HEK293 (cell line): ENCODE measurements around the gene SAP130.

ENCODE experiments used
- CTCF ChIA-PET: fragments of 350-600 bp; formaldehyde crosslinking; extraction: SDS; loops from one replicate; lab custom pipeline; 2021; ENCODE audit warnings: antibody characterized with exemption; lab: Yijun Ruan, JAX
- POLR2A ChIA-PET: fragments of 300-600 bp; formaldehyde crosslinking; extraction: SDS; loops from one replicate; lab custom pipeline; 2020; ENCODE audit warnings: antibody characterized with exemption, inconsistent platforms; lab: Yijun Ruan, JAX
- H3K27ac ChIP-seq: fragments of 200-500 bp; sonication (Bioruptor generic); 2 replicates; pipeline ENCODE4 v1.5.1; 2014; ENCODE audit warnings: low read depth, low read length, control low read depth, inconsistent platforms; ENCODE audit errors: extremely low read depth
- H3K36me3 ChIP-seq, 2 experiments: fragments of 200-500 bp in 1 of 2; sonication (Bioruptor generic) in 1 of 2; 1 replicate in 1 of 2; 2 replicates in 1 of 2; pipeline ENCODE4 v1.5.1; 2014 to 2017; ENCODE audit warnings: inconsistent platforms in 2 of 2, low read length in 2 of 2; ENCODE audit not compliant: control insufficient read depth in 2 of 2, insufficient read depth in 1 of 2
- H3K4me1 ChIP-seq: fragments of 200-500 bp; sonication (Bioruptor generic); 2 replicates; pipeline ENCODE4 v1.5.1; 2014; ENCODE audit warnings: mild to moderate bottlenecking, low read length, inconsistent platforms; ENCODE audit not compliant: control insufficient read depth, insufficient read depth
- H3K4me3 ChIP-seq: 2 replicates; pipeline ENCODE4 v1.5.1; 2011; ENCODE audit warnings: low read depth, mild to moderate bottlenecking, control low read depth, low read length, moderate library complexity
- H3K9me3 ChIP-seq: fragments of 200-500 bp; sonication (Bioruptor generic); 2 replicates; pipeline ENCODE4 v1.5.1; 2014; ENCODE audit warnings: low read depth, low read length, inconsistent platforms; ENCODE audit not compliant: control insufficient read depth, insufficient read depth
- KLF1 ChIP-seq: fragments of 450-650 bp; formaldehyde crosslinking; IDR thresholded peaks from 2 replicates; pipeline ENCODE4 v1.5.1; 2016; ENCODE audit warnings: missing biosample characterization, missing genetic modification characterization
- PRDM1 ChIP-seq: fragments of 450-650 bp; formaldehyde crosslinking; IDR thresholded peaks from 2 replicates; pipeline ENCODE4; 2016; ENCODE audit warnings: missing biosample characterization, missing genetic modification characterization
- RBAK ChIP-seq: fragments of 450-650 bp; formaldehyde crosslinking; IDR thresholded peaks from 2 replicates; pipeline ENCODE4 v1.5.1; 2016; ENCODE audit warnings: missing biosample characterization, missing genetic modification characterization
- SP3 ChIP-seq: fragments of 450-650 bp; formaldehyde crosslinking; IDR thresholded peaks from 2 replicates; pipeline ENCODE4 v1.5.1; 2016; ENCODE audit warnings: missing biosample characterization, missing genetic modification characterization
- ZFP41 ChIP-seq: fragments of 450-650 bp; formaldehyde crosslinking; IDR thresholded peaks from 2 replicates; pipeline ENCODE4 v1.5.1; 2016; ENCODE audit warnings: missing biosample characterization, missing genetic modification characterization, borderline replicate concordance
- ZNF174 ChIP-seq: fragments of 450-650 bp; formaldehyde crosslinking; IDR thresholded peaks from 2 replicates; pipeline ENCODE4 v1.5.0; 2017; ENCODE audit warnings: missing biosample characterization, mild to moderate bottlenecking, missing genetic modification characterization
- ZNF223 ChIP-seq: fragments of 450-650 bp; formaldehyde crosslinking; IDR thresholded peaks from 2 replicates; pipeline ENCODE4 v1.5.1; 2016; ENCODE audit warnings: missing biosample characterization, missing genetic modification characterization
- ZNF324 ChIP-seq: fragments of 450-650 bp; formaldehyde crosslinking; IDR thresholded peaks from 2 replicates; pipeline ENCODE4 v1.5.1; 2016; ENCODE audit warnings: missing biosample characterization, missing genetic modification characterization
- ZNF350 ChIP-seq: fragments of 450-650 bp; formaldehyde crosslinking; IDR thresholded peaks from 2 replicates; pipeline ENCODE4 v1.5.0; 2017; ENCODE audit warnings: missing biosample characterization, mild to moderate bottlenecking, missing genetic modification characterization
- ZNF514 ChIP-seq: fragments of 450-650 bp; formaldehyde crosslinking; IDR thresholded peaks from 2 replicates; pipeline ENCODE4 v1.5.1; 2016; ENCODE audit warnings: missing biosample characterization, missing genetic modification characterization
- ZNF548 ChIP-seq: fragments of 450-650 bp; formaldehyde crosslinking; IDR thresholded peaks from 2 replicates; pipeline ENCODE4 v1.5.1; 2016; ENCODE audit warnings: missing biosample characterization, missing genetic modification characterization
- ZNF76 ChIP-seq: fragments of 450-650 bp; formaldehyde crosslinking; IDR thresholded peaks from 2 replicates; pipeline ENCODE4; 2016; ENCODE audit warnings: low read depth, missing biosample characterization, missing genetic modification characterization, borderline replicate concordance
- ZSCAN23 ChIP-seq: fragments of 450-650 bp; formaldehyde crosslinking; IDR thresholded peaks from 2 replicates; pipeline ENCODE4 v1.5.1; 2016; ENCODE audit warnings: missing biosample characterization, missing genetic modification characterization
- TF ChIP-seq, protein P1 (sequence below): fragments of 450-650 bp; formaldehyde crosslinking; optimal IDR thresholded peaks from 2 replicates; pipeline ENCODE3; 2016; ENCODE audit warnings: missing biosample characterization, mild to moderate bottlenecking, missing genetic modification characterization
- TF ChIP-seq, protein P2 (sequence below): fragments of 450-650 bp; formaldehyde crosslinking; IDR thresholded peaks from 2 replicates; pipeline ENCODE4 v1.5.1; 2016; ENCODE audit warnings: missing biosample characterization, missing genetic modification characterization, low read depth

SAP130 gene

DNA sequence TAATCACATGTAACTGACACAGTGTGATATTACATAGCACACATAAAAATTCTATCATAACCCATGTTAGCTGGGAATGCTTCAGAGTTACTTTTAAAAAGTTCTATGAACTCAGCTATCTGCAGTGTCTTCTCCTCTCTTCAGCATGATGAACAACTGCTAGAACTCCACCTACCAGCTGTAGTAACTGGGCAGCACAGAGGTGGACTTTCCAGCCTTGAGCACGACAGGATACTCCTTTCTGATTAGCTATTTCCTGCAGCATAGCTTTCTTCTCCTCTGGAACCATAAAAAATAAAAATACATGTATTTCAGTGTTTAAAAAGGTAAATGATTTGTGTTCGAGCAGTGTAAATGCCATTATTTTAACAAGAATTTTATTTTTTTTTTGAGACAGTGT is 82.6 kb downstream of the SAP130 start:
- TF ChIP-seq SP3 (tag by site-specific recombination) (no peak), ZNF548 (tag by site-specific recombination) (no peak), ZSCAN23 (tag by site-specific recombination) (no peak), KLF1 (no peak), ZNF324 (tag by site-specific recombination) (no peak), ZNF174 (tag by site-specific recombination) (no peak), ZNF76 (no peak)
- TF ChIP-seq, protein P1, sequence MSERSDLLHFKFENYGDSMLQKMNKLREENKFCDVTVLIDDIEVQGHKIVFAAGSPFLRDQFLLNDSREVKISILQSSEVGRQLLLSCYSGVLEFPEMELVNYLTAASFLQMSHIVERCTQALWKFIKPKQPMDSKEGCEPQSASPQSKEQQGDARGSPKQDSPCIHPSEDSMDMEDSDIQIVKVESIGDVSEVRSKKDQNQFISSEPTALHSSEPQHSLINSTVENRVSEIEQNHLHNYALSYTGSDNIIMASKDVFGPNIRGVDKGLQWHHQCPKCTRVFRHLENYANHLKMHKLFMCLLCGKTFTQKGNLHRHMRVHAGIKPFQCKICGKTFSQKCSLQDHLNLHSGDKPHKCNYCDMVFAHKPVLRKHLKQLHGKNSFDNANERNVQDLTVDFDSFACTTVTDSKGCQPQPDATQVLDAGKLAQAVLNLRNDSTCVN = no peak
- TF ChIP-seq, protein P2, sequence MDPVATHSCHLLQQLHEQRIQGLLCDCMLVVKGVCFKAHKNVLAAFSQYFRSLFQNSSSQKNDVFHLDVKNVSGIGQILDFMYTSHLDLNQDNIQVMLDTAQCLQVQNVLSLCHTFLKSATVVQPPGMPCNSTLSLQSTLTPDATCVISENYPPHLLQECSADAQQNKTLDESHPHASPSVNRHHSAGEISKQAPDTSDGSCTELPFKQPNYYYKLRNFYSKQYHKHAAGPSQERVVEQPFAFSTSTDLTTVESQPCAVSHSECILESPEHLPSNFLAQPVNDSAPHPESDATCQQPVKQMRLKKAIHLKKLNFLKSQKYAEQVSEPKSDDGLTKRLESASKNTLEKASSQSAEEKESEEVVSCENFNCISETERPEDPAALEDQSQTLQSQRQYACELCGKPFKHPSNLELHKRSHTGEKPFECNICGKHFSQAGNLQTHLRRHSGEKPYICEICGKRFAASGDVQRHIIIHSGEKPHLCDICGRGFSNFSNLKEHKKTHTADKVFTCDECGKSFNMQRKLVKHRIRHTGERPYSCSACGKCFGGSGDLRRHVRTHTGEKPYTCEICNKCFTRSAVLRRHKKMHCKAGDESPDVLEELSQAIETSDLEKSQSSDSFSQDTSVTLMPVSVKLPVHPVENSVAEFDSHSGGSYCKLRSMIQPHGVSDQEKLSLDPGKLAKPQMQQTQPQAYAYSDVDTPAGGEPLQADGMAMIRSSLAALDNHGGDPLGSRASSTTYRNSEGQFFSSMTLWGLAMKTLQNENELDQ = no peak
- Histone ChIP-seq H3K36me3 (peaks cover 63 to 98% of the 10 kb centered on the region in 2 experiments), H3K27ac (no peak overlapping the region), H3K9me3 (no peaks in the 10 kb centered on the region), H3K4me3 (no peak overlapping the region), H3K4me1 (no peaks in the 10 kb centered on the region)
- ChIA-PET POLR2A (no interaction called here), CTCF (interaction anchor here (0.8 kb wide), 1 partner anchor 13 kb away, joined by 3 read pairs; no protein-coding TSS in a partner anchor)

DNA sequence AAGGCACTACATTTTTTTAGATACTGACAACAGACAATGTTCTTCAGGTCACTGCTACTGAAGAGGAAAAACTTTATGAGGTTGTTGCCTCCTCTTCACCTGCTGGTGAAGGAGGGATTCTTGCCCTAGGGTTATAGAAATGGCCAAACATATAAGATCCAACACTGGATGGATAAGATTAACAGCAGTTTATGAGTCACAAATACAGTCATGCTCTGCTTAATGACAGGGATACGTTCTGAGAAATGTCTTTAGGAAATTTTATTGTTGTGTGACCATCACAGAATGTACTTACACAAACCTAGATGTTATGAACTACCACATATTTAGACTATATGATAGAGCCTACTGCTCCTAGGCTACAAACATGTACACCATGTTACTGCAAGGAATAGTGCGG is 84.7 kb downstream of the SAP130 start:
- Histone ChIP-seq H3K4me3 (no peak overlapping the region), H3K9me3 (no peaks in the 10 kb centered on the region), H3K27ac (no peak overlapping the region), H3K36me3 (peaks cover 54 to 78% of the 10 kb centered on the region in 2 experiments), H3K4me1 (no peaks in the 10 kb centered on the region)
- ChIA-PET POLR2A (no interaction called here), CTCF (no interaction called here)
- TF ChIP-seq, protein P1 = no peak
- no peak for TF ChIP-seq ZFP41 (tag by site-specific recombination)
- TF ChIP-seq ZNF350 (tag by site-specific recombination) = no peak
- TF ChIP-seq PRDM1 (tag by site-specific recombination) = no peak

DNA sequence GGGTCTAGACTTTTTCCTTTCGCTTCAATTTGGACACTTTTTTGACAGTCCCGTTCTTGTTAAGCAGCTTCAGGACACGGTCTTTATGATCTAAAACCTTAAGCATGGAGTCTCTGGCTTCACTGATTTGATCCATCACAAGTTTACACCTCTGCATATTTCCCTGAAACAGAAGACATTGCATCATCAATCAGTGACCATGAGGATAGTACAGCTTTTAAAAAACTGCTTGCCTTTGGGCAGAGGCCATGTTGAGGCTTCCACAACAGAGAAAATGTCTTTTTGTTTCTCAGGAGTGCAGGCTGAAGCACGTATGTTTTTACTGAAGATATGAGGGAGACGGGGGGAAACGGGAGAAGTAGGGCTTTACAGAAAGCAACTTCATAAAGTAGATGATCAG is 85.9 kb downstream of the SAP130 start:
- H3K4me1 ChIP-seq = no peaks in the 10 kb centered on the region
- no peak overlapping the region for H3K27ac ChIP-seq
- H3K36me3 ChIP-seq = peaks cover 46 to 66% of the 10 kb centered on the region in 2 experiments
- TF ChIP-seq ZNF514 (tag by site-specific recombination) (no peak), ZFP41 (tag by site-specific recombination) (no peak), ZNF223 (no peak), RBAK (tag by site-specific recombination) (no peak), ZNF324 (tag by site-specific recombination) (no peak)
- TF ChIP-seq, all 188 proteins: peak for 0
- POLR2A ChIA-PET = interaction anchor here (0.6 kb wide), 1 partner anchor 14 kb away, joined by 6 read pairs; no protein-coding TSS in a partner anchor
- CTCF ChIA-PET = no interaction called here
- H3K9me3 ChIP-seq = no peaks in the 10 kb centered on the region
- no peak overlapping the region for H3K4me3 ChIP-seq
